IMR-90 (cell line): ENCODE results near the gene HMOX1. TPM values are rescaled to one million over a fixed set of nuclear protein-coding genes. Genes with fewer than 3 reads are reported as not detected.

Experiments used
- ATAC-seq: fragments of 200-7000 bp; cut with Tn5 transposase; 2 replicates; pipeline ENCODE4 v1.9.1; 2020; ENCODE audit warnings: low read depth, mild to moderate bottlenecking, moderate library complexity
- BruUV-seq: library from RNA; stranded (reverse); fragments of 400-500 nt; replicated peaks from 2 replicates; lab custom pipeline; 2021; lab: Mats Ljungman, UMichigan
- CTCF ChIA-PET: fragments of 300-600 bp; formaldehyde crosslinking; extraction: SDS; loops from one replicate; lab custom pipeline; 2021; ENCODE audit warnings: antibody characterized with exemption; lab: Yijun Ruan, JAX
- POLR2A ChIA-PET: fragments of 300-600 bp; sonication (Branson Sonifier 250); formaldehyde crosslinking; loops from one replicate; lab custom pipeline; 2022; ENCODE audit warnings: antibody characterized with exemption; ENCODE audit not compliant: unreplicated experiment; lab: Charles Lee
- DNase-seq: peaks from one replicate; pipeline ENCODE4 v3.0.0; 2013
- H2AFZ ChIP-seq: replicated peaks from 2 replicates; pipeline ENCODE3; 2013; ENCODE audit warnings: low read length, mild to moderate bottlenecking; ENCODE audit not compliant: poor library complexity
- H2AK5ac ChIP-seq: 2 replicates; pipeline ENCODE4 v1.6.1; 2013; ENCODE audit warnings: low read depth, low read length, inconsistent platforms
- H2AK9ac ChIP-seq: replicated peaks from 2 replicates; pipeline ENCODE3; 2013; ENCODE audit warnings: mild to moderate bottlenecking, low read depth, low read length, moderate library complexity; ENCODE audit not compliant: poor library complexity
- H2BK120ac ChIP-seq: 2 replicates; pipeline ENCODE4 v1.6.1; 2013; ENCODE audit warnings: low read depth, low read length, inconsistent platforms
- H2BK15ac ChIP-seq: 3 replicates; pipeline ENCODE4 v1.6.1; 2013; ENCODE audit warnings: low read depth, low read length, inconsistent platforms
- H2BK20ac ChIP-seq: 2 replicates; pipeline ENCODE4 v1.6.1; 2013; ENCODE audit warnings: low read depth, mild to moderate bottlenecking, inconsistent platforms, low read length, moderate library complexity
- H2BK5ac ChIP-seq: 2 replicates; pipeline ENCODE4 v1.6.1; 2013; ENCODE audit warnings: mild to moderate bottlenecking, low read depth, low read length, inconsistent platforms; ENCODE audit not compliant: poor library complexity, severe bottlenecking
- H3K14ac ChIP-seq: replicated peaks from 2 replicates; pipeline ENCODE4 v1.6.1; 2013; ENCODE audit warnings: low read depth, low read length, inconsistent platforms
- H3K18ac ChIP-seq: 2 replicates; pipeline ENCODE4 v1.6.1; 2013; ENCODE audit warnings: low read depth, low read length, control low read depth
- H3K23ac ChIP-seq: 2 replicates; pipeline ENCODE4 v1.6.1; 2013; ENCODE audit warnings: low read depth, low read length, inconsistent platforms
- H3K27ac ChIP-seq: 2 replicates; pipeline ENCODE4 v1.5.1; 2013; ENCODE audit warnings: mild to moderate bottlenecking, control low read depth, low read length; ENCODE audit not compliant: insufficient read depth
- H3K27me3 ChIP-seq: 2 replicates; pipeline ENCODE4 v1.6.1; 2013; ENCODE audit warnings: low read length; ENCODE audit not compliant: control insufficient read depth, insufficient read depth
- H3K36me3 ChIP-seq: 2 replicates; pipeline ENCODE4 v1.6.1; 2013; ENCODE audit warnings: low read length, mixed read lengths; ENCODE audit not compliant: control insufficient read depth, insufficient read depth
- H3K4ac ChIP-seq: 2 replicates; pipeline ENCODE4 v1.6.1; 2013; ENCODE audit warnings: low read depth, low read length, inconsistent platforms
- H3K4me1 ChIP-seq: 2 replicates; pipeline ENCODE4 v1.6.1; 2013; ENCODE audit warnings: low read length, mixed read lengths; ENCODE audit not compliant: control insufficient read depth, insufficient read depth
- H3K4me2 ChIP-seq: 2 replicates; pipeline ENCODE4 v1.6.1; 2013; ENCODE audit warnings: low read depth, mild to moderate bottlenecking, control low read depth, low read length, moderate library complexity
- H3K4me3 ChIP-seq: 2 replicates; pipeline ENCODE4 v1.5.1; 2013; ENCODE audit warnings: low read depth, mild to moderate bottlenecking, control low read depth, low read length, moderate library complexity; ENCODE audit not compliant: insufficient read depth
- H3K56ac ChIP-seq: 2 replicates; pipeline ENCODE4 v1.6.1; 2013; ENCODE audit warnings: low read length, inconsistent platforms; ENCODE audit not compliant: insufficient read depth; ENCODE audit errors: extremely low read depth
- H3K79me1 ChIP-seq, 2 experiments: 2 replicates each; pipeline ENCODE4 v1.6.1; 2013; ENCODE audit warnings: low read length in 2 of 2, inconsistent platforms in 1 of 2, low read depth in 1 of 2
- H3K9ac ChIP-seq: 2 replicates; pipeline ENCODE4 v1.6.1; 2013; ENCODE audit warnings: low read depth, low read length, control low read depth
- H3K9me1 ChIP-seq: 2 replicates; pipeline ENCODE4 v1.6.1; 2013; ENCODE audit warnings: low read length, inconsistent platforms; ENCODE audit not compliant: insufficient read depth
- H3K9me3 ChIP-seq: 2 replicates; pipeline ENCODE4 v1.6.1; 2013; ENCODE audit warnings: low read length; ENCODE audit not compliant: control insufficient read depth, insufficient read depth
- H4K20me1 ChIP-seq: 2 replicates; pipeline ENCODE4 v1.6.1; 2013; ENCODE audit warnings: low read length, inconsistent platforms; ENCODE audit not compliant: insufficient read depth
- H4K5ac ChIP-seq: 2 replicates; pipeline ENCODE4 v1.6.1; 2013; ENCODE audit warnings: mild to moderate bottlenecking, low read depth, low read length, control low read depth
- H4K8ac ChIP-seq, 2 experiments: 2 replicates each; pipeline ENCODE4 v1.6.1; 2013; ENCODE audit warnings: low read depth in 2 of 2, low read length in 2 of 2, control low read depth in 1 of 2, inconsistent platforms in 1 of 2
- H4K91ac ChIP-seq: 2 replicates; pipeline ENCODE4 v1.6.1; 2013; ENCODE audit warnings: low read depth, low read length, inconsistent platforms; ENCODE audit not compliant: insufficient read depth
- BHLHE40 ChIP-seq: fragments of 150-350 bp; IDR thresholded peaks from 2 replicates; pipeline ENCODE4 v1.6.1; 2016; ENCODE audit warnings: mild to moderate bottlenecking, low read depth, low read length
- CEBPB ChIP-seq: IDR thresholded peaks from 2 replicates; pipeline ENCODE4 v1.6.1; 2012; ENCODE audit warnings: low read depth, low read length, improper control_type of control experiment
- CHD1 ChIP-seq: IDR thresholded peaks from 2 replicates; pipeline ENCODE4 v1.6.1; 2012; ENCODE audit warnings: low read depth, low read length, improper control_type of control experiment
- FOS ChIP-seq: fragments of 150-350 bp; IDR thresholded peaks from 2 replicates; pipeline ENCODE4 v1.6.1; 2016; ENCODE audit warnings: low read depth, low read length
- MAFK ChIP-seq: IDR thresholded peaks from 2 replicates; pipeline ENCODE4 v1.6.1; 2012; ENCODE audit warnings: low read depth, low read length, improper control_type of control experiment
- MAZ ChIP-seq: IDR thresholded peaks from 2 replicates; pipeline ENCODE4 v1.6.1; 2012; ENCODE audit warnings: low read depth, mild to moderate bottlenecking, low read length, improper control_type of control experiment, moderate library complexity, borderline replicate concordance
- NFE2L2 ChIP-seq: fragments of 150-350 bp; IDR thresholded peaks from 2 replicates; pipeline ENCODE4 v1.6.1; 2016; ENCODE audit warnings: low read depth, mild to moderate bottlenecking, low read length
- POLR2A ChIP-seq: IDR thresholded peaks from 2 replicates; pipeline ENCODE4 v1.6.1; 2012; ENCODE audit warnings: mild to moderate bottlenecking, low read depth, low read length
- RAD21 ChIP-seq: IDR thresholded peaks from 2 replicates; pipeline ENCODE4 v1.6.1; 2012; ENCODE audit warnings: low read length, improper control_type of control experiment
- RCOR1 ChIP-seq: IDR thresholded peaks from 2 replicates; pipeline ENCODE4 v1.6.1; 2012; ENCODE audit warnings: mild to moderate bottlenecking, low read length, improper control_type of control experiment; ENCODE audit not compliant: insufficient replicate concordance
- RFX5 ChIP-seq: IDR thresholded peaks from 2 replicates; pipeline ENCODE4 v1.8.0; 2012; ENCODE audit warnings: low read depth, mild to moderate bottlenecking, low read length, moderate library complexity
- SMC3 ChIP-seq: fragments of 150-350 bp; IDR thresholded peaks from 2 replicates; pipeline ENCODE4 v1.6.1; 2016; ENCODE audit warnings: low read depth, mild to moderate bottlenecking, antibody characterized with exemption, low read length, moderate library complexity
- WGBS, 2 experiments: methylation state at CpG; one replicate each; pipeline versions ENCODE4 v1.1.5 to v1.1.7; 2013; ENCODE audit warnings: missing lambda C conversion rate in 2 of 2; ENCODE audit not compliant: insufficient read length in 1 of 2; ENCODE audit errors: extremely low coverage in 2 of 2; 5-methylcytosine and 5-hydroxymethylcytosine counted together
- dilution Hi-C: fragments of 300-500 bp; cut with HindIII; formaldehyde crosslinking; loops from one replicate; pipeline ENCODE4 v1.14.3; 2018; ENCODE audit warnings: low sequenced_read_pairs; ENCODE audit not compliant: unreplicated experiment
- in situ Hi-C: fragments of 300-500 bp; cut with MboI; formaldehyde crosslinking; loops from 3 replicates; pipeline ENCODE4 v1.14.3; 2019; ENCODE audit warnings: low sequenced_read_pairs, inconsistent platforms, mixed read lengths
- intact Hi-C: fragments of 100-400 bp; cut with micrococcal nuclease; formaldehyde crosslinking; loops from 2 replicates; pipeline ENCODE4 v1.10.0; 2022
- polyA plus RNA-seq, 3 experiments: library from polyadenylated mRNA; depleted of rRNA; stranded (reverse); fragments of >200 nt; gene quantifications; 2 replicates each; pipeline ENCODE4 v1.2.3, GENCODE V29; 2012; ENCODE audit warnings: low replicate concordance in 1 of 3
- total RNA-seq: library from RNA; depleted of rRNA; stranded (reverse); fragments of >200 nt; gene quantifications from 2 replicates; pipeline ENCODE4 v1.2.3, GENCODE V29; 2012
- TF ChIP-seq, protein P1 (sequence below): fragments of 150-350 bp; IDR thresholded peaks from 2 replicates; pipeline ENCODE4 v1.6.1; 2017; ENCODE audit warnings: mild to moderate bottlenecking, antibody characterized with exemption, low read length, low read depth
- TF ChIP-seq, protein P2 (sequence below): conservative IDR thresholded peaks from 2 replicates; pipeline ENCODE4 v1.5.1; 2012; ENCODE audit warnings: mild to moderate bottlenecking, low read depth, low read length, improper control_type of control experiment
- TF ChIP-seq, protein P3 (sequence below): fragments of 150-350 bp; IDR thresholded peaks from 2 replicates; pipeline ENCODE4 v1.6.1; 2016; ENCODE audit warnings: low read depth, mild to moderate bottlenecking, low read length, moderate library complexity, borderline replicate concordance

Gene HMOX1
- total and polyA plus RNA-seq, 2 of the 4 experiments (the other 2 are of a cell fraction): 23.1 to 50.5 TPM

DNA sequence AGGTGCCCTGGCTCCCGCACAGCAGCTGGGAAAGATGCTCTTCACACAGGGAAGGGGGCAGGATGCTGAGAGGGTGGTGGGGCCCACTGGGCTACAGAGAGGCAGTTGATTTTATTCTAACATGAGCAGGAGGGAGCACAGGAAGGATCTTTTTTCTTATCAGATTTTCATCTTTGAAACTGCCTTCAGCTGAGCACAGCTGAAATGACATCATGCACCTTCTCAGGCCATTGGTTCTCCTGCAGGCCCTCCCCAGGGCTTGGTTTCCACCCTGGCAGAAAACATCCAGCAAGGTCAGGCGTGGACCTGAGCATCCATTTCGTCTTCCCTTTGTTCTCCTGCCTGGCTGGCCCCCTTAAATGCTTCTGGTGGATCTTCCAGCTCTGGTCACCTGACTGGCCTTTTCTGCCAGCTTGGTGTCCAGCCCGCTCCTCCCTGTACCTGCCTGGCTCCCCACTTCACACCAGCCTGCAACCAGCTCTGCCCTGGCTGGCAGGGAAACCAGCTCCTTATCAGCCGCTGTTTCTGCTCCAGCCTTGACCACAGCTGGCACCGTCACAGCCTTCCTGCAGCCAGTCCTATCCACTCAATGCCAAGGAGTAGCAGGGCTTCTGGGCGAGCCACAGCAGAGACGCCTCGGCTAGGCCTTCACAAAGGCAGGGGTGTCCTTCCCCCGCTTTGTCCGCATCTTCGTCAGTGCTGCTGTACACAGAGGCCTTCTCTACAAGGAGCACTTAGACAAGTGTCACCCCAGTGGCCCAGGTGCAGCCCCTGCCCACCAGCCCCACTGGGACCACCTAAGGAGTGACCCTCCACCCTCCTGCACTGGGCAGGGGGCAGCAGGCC is 44.7 kb upstream of the HMOX1 start:
- no peak overlapping the region for H3K4me3 ChIP-seq
- H2AK5ac ChIP-seq: no peak overlapping the region
- no peak overlapping the region for H2BK120ac ChIP-seq
- H4K20me1 ChIP-seq: no peaks in the 10 kb centered on the region
- no peak overlapping the region for H2BK5ac ChIP-seq
- no peak overlapping the region for H2AFZ ChIP-seq
- H3K4me1 ChIP-seq: no peaks in the 10 kb centered on the region
- intact Hi-C loops (no loop called here), dilution Hi-C loops (no loop called here), in situ Hi-C loops (no loop called here)
- H3K79me1 ChIP-seq: no peaks in the 10 kb centered on the region
- CTCF ChIA-PET: no interaction called here
- no peaks in the 10 kb centered on the region for H3K9me3 ChIP-seq
- peaks cover 3% of the 10 kb centered on the region; the same call in 1 of the 2 replicates for H3K9me1 ChIP-seq
- H3K14ac ChIP-seq: no peak overlapping the region
- H3K9ac ChIP-seq: no peak overlapping the region
- no peak overlapping the region for H2AK9ac ChIP-seq
- peaks cover 78% of the 10 kb centered on the region for H3K36me3 ChIP-seq
- no peak overlapping the region for H3K27ac ChIP-seq
- no peak overlapping the region for H4K5ac ChIP-seq
- no peak overlapping the region for H4K91ac ChIP-seq
- H3K4me2 ChIP-seq: no peak overlapping the region
- H4K8ac ChIP-seq: no peak overlapping the region
- no peaks in the 10 kb centered on the region for H3K27me3 ChIP-seq
- ATAC-seq (no peak), DNase-seq (no peak)
- BruUV-seq: no TSS peak
- no peak overlapping the region for H3K18ac ChIP-seq
- POLR2A ChIA-PET: interaction anchor here (0.9 kb wide), 1 partner anchor 15 kb away, joined by 3 read pairs; no protein-coding TSS in a partner anchor
- H2BK15ac ChIP-seq: no peak overlapping the region
- 77% methylated on average over 4 of the region's 12 CpGs; no CpG with 5 or more reads in 1 of the 2 experiments for WGBS, 2 experiments
- H2BK20ac ChIP-seq: no peak overlapping the region
- no peak overlapping the region for H3K23ac ChIP-seq
- H3K56ac ChIP-seq: no peak overlapping the region
- H3K4ac ChIP-seq: no peak overlapping the region
- no peak for TF ChIP-seq CHD1
- TF ChIP-seq RAD21: no peak
- TF ChIP-seq, protein P1, sequence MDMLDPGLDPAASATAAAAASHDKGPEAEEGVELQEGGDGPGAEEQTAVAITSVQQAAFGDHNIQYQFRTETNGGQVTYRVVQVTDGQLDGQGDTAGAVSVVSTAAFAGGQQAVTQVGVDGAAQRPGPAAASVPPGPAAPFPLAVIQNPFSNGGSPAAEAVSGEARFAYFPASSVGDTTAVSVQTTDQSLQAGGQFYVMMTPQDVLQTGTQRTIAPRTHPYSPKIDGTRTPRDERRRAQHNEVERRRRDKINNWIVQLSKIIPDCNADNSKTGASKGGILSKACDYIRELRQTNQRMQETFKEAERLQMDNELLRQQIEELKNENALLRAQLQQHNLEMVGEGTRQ: no peak
- no peak for TF ChIP-seq BHLHE40
- TF ChIP-seq NFE2L2: no peak
- TF ChIP-seq, protein P2, sequence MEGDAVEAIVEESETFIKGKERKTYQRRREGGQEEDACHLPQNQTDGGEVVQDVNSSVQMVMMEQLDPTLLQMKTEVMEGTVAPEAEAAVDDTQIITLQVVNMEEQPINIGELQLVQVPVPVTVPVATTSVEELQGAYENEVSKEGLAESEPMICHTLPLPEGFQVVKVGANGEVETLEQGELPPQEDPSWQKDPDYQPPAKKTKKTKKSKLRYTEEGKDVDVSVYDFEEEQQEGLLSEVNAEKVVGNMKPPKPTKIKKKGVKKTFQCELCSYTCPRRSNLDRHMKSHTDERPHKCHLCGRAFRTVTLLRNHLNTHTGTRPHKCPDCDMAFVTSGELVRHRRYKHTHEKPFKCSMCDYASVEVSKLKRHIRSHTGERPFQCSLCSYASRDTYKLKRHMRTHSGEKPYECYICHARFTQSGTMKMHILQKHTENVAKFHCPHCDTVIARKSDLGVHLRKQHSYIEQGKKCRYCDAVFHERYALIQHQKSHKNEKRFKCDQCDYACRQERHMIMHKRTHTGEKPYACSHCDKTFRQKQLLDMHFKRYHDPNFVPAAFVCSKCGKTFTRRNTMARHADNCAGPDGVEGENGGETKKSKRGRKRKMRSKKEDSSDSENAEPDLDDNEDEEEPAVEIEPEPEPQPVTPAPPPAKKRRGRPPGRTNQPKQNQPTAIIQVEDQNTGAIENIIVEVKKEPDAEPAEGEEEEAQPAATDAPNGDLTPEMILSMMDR: no peak
- TF ChIP-seq FOS: no peak
- no peak for TF ChIP-seq SMC3
- TF ChIP-seq, protein P3, sequence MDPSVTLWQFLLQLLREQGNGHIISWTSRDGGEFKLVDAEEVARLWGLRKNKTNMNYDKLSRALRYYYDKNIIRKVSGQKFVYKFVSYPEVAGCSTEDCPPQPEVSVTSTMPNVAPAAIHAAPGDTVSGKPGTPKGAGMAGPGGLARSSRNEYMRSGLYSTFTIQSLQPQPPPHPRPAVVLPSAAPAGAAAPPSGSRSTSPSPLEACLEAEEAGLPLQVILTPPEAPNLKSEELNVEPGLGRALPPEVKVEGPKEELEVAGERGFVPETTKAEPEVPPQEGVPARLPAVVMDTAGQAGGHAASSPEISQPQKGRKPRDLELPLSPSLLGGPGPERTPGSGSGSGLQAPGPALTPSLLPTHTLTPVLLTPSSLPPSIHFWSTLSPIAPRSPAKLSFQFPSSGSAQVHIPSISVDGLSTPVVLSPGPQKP: no peak
- no peak for TF ChIP-seq MAZ
- no peak for TF ChIP-seq CEBPB
- no peak for TF ChIP-seq RFX5
- no peak for TF ChIP-seq RCOR1
- TF ChIP-seq POLR2A: no peak
- no peak for TF ChIP-seq MAFK
